Body of pancreas (tissue), 4 donors: ENCODE data around the gene CCL4L2. TPM values are rescaled to one million over a fixed set of nuclear protein-coding genes. Genes with fewer than 3 reads are reported as not detected.
"Not testable (repeated sequence)": the region's sequence is repeated elsewhere in the genome, so short reads cannot be mapped to it uniquely, and the experiment has no call there.

Experiments
- ATAC-seq: fragments of 150-250 bp; one replicate; pipeline ENCODE4 v1.9.1; 2016
- DNase-seq, 4 donors: peaks; one replicate each; pipeline ENCODE4 v3.0.0-alpha.2; 2019
- H3K27ac ChIP-seq, 4 donors: fragments of 200-600 bp; sonication (generic); 1 replicate in 3 of 4; 2 replicates in 1 of 4; pipeline versions ENCODE4 v1.5.1 to v1.6.1; 2016 to 2019; ENCODE audit warnings: mild to moderate bottlenecking in 1 of 4, mixed read lengths in 1 of 4, moderate library complexity in 1 of 4
- H3K27me3 ChIP-seq, 2 donors: fragments of 200-600 bp; sonication (generic); one replicate each; pipeline ENCODE4 v1.6.0; 2016; ENCODE audit warnings: mild to moderate bottlenecking in 1 of 2
- H3K36me3 ChIP-seq, 2 donors: fragments of 200-600 bp; sonication (generic); replicated peaks in 1 of 2; 2 replicates each; pipeline ENCODE4 v1.5.1; 2016; ENCODE audit warnings: low read depth in 2 of 2; ENCODE audit not compliant: insufficient read depth in 1 of 2
- H3K4me1 ChIP-seq: fragments of 200-600 bp; sonication (generic); one replicate; pipeline ENCODE4 v1.6.0; 2016
- H3K4me3 ChIP-seq, 2 donors: fragments of 200-600 bp; sonication (generic); 1 replicate in 1 of 2; 2 replicates in 1 of 2; pipeline ENCODE4 v1.5.1; 2016 to 2019
- H3K9me3 ChIP-seq, 3 donors: fragments of 200-600 bp; sonication (generic); 1 replicate in 2 of 3; 2 replicates in 1 of 3; pipeline ENCODE4 v1.5.1; 2016
- POLR2A ChIP-seq, 3 donors: fragments of 450-650 bp; IDR thresholded peaks; one replicate each; pipeline ENCODE4 v1.6.1; 2016; ENCODE audit warnings: antibody characterized with exemption in 3 of 3, mild to moderate bottlenecking in 2 of 3
- WGBS, 2 donors: methylation state at CpG; one replicate each; pipeline ENCODE4 v1.1.5; 2017; 5-methylcytosine and 5-hydroxymethylcytosine counted together
- intact Hi-C: fragments of 100-400 bp; cut with DNase I; formaldehyde crosslinking; loops from one replicate; pipeline ENCODE4 v1.15.1; 2023
- total RNA-seq, 2 donors: library from RNA; depleted of rRNA; stranded (reverse); fragments of >200 nt; gene quantifications; one replicate each; pipeline ENCODE4 v1.1.0, GENCODE V29; 2016
- TF ChIP-seq, protein P1 (sequence below), 7 experiments: fragments of 450-650 bp in 4 of 7; fragments of 200-600 bp in 3 of 7; sonication (generic) in 3 of 7; IDR thresholded peaks; one replicate each; pipeline ENCODE4 v1.5.1; 2016 to 2019; ENCODE audit warnings: antibody characterized with exemption in 7 of 7

CCL4L2 gene
- total RNA-seq, 2 donors from 2014 or later: not detected

DNA sequence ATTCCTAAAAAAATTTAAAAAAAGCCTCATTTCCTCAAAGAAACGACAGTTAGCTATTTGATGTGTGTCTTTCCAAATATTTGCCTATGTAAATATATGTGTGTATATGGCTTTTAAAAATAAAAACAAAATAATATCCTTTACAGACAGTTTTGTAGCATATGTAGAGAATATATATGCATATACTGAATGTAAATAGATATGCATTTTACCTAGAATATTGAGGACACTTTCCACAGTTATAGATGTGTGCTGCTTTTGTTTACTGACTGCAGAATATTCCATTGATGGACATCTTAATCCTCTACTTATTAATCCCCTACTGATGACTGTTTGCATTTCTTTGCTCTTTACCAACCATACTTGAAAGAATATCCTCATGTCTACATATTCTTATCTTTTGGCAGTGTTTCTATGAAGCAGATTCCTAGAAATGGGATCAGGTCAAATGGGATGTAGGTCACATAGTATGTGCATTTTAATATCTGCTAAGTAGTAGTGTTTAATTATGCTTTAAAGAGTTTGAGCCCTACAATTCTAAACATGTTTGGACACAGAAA is 17.6 kb upstream of the CCL4L2 start:
- ATAC-seq (no peak), DNase-seq (no peak)
- Histone ChIP-seq H3K4me1 (no peaks in the 10 kb centered on the region), H3K27me3 (no peaks in the 10 kb centered on the region), H3K9me3 (no peaks in the 10 kb centered on the region), H3K4me3 (no peak overlapping the region), H3K27ac (no peak overlapping the region), H3K36me3 (no peaks in the 10 kb centered on the region)
- no peak for TF ChIP-seq POLR2A (IDR thresholded peaks at IDR 0.05)
- TF ChIP-seq, protein P1, sequence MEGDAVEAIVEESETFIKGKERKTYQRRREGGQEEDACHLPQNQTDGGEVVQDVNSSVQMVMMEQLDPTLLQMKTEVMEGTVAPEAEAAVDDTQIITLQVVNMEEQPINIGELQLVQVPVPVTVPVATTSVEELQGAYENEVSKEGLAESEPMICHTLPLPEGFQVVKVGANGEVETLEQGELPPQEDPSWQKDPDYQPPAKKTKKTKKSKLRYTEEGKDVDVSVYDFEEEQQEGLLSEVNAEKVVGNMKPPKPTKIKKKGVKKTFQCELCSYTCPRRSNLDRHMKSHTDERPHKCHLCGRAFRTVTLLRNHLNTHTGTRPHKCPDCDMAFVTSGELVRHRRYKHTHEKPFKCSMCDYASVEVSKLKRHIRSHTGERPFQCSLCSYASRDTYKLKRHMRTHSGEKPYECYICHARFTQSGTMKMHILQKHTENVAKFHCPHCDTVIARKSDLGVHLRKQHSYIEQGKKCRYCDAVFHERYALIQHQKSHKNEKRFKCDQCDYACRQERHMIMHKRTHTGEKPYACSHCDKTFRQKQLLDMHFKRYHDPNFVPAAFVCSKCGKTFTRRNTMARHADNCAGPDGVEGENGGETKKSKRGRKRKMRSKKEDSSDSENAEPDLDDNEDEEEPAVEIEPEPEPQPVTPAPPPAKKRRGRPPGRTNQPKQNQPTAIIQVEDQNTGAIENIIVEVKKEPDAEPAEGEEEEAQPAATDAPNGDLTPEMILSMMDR (IDR thresholded peaks at IDR 0.05): no peak
- WGBS, 2 donors: 8 to 14% methylated on average over 1 of the region's 1 CpG
- intact Hi-C loops: no loop called here

DNA sequence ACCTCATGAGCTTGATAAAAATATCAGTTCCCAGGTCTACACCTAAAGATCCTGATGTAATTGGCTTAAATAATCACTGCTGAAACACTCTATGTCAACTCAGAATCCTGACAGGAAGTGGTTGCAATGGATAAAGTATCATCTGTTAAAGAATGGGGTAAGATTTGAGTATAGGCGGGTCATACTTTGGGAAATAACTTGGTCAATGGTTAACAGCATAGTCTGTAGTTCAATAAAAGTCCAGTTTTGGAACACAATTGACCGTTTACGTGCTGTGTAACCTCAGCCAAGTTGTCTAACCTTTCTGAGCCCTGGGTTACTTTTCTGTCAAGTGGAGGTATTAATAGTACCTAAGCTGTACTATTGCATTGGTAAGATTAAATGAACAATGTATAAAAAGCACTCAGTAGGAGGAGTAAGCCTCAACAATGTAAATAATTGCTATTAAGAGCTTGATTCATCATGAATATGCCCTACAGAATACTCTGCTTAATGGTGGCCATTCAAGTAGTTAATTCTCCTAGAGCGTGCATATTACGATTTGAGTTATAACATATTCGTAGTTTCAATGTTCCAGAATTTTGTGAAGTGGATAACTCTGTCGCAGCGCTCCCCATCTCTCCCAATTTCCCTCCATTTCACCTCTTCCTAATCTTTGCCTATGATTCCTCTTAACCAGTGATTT is 16.6 kb upstream of the CCL4L2 start:
- H3K4me1 ChIP-seq, ATAC-seq, intact Hi-C loops: not testable (repeated sequence)

DNA sequence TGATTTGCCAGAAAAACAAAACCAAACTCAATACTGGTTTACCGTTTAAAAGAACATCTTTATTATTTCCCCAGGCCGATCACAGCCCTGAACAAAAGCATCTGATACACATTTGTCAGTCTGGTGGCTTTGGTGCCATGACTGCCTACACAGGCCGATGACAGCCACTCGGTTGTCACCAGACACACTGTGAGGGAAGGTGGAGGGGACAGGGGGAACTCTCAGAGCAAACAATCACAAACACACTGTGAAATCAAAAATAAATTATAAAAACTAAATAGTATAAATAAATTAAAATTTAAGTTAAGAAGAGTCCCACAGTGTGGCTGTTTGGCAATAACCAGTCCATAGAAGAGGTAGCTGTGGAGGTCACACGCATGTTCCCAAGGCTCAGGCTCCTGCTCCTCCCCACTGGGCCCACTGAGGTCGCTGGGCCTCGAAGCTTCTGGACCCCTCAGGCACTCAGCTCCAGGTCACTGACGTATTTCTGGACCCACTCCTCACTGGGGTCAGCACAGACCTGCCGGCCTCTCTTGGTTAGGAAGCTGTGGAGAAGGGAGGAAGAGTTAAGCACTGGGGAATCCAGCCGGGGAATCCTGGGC is 15.9 kb upstream of the CCL4L2 start:
- H3K4me3 ChIP-seq, H3K4me1 ChIP-seq, H3K9me3 ChIP-seq, H3K36me3 ChIP-seq, intact Hi-C loops, DNase-seq, ATAC-seq, H3K27ac ChIP-seq, H3K27me3 ChIP-seq: not testable (repeated sequence)
- WGBS, 2 donors: 69 to 75% methylated on average over 8 to 10 of the region's 10 CpGs

More for the DNA sequence above, 16.6 kb upstream of the CCL4L2 start:
- DNase-seq, H3K27me3 ChIP-seq, H3K9me3 ChIP-seq, H3K27ac ChIP-seq, H3K36me3 ChIP-seq, H3K4me3 ChIP-seq: not testable (repeated sequence)
- 87 to 92% methylated on average over 6 of the region's 8 CpGs for WGBS, 2 donors

DNA sequence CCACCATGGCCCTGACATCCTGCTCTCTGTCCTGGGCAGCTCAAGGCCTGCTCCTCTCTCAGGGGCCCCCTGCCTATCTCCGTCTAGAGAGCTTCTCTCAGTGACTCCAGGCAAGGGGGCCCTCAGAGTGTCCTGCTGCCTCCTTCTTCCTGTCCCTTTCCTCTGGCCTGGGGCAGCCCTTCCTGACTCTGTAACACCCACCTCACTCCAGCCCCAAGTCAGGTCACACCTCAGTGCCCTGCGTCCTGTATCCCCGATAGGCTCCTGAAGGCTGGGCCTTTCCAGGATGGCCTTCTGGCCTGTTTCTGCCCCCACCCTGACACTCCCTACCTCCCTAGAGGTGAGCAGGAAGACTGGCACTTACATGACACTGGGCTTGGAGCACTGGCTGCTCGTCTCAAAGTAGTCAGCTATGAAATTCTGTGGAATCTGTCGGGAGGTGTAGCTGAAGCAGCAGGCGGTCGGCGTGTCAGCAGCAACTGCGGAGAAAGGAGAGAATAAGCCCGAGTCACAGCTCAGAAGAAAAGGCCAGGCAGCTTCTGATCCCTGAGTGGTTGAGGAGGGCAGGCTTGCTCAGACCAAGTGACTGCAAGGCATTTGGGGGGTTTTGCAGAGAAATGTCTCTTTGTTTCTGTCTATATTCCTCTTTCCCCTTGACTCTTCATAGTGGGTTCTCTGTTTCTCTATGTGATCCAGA is 15.3 kb upstream of the CCL4L2 start:
- no peak for TF ChIP-seq POLR2A (IDR thresholded peaks at IDR 0.05)
- TF ChIP-seq, protein P1 (IDR thresholded peaks at IDR 0.05): no peak
- Histone ChIP-seq H3K4me3 (no peak overlapping the region), H3K27me3 (no peaks in the 10 kb centered on the region), H3K4me1 (no peaks in the 10 kb centered on the region), H3K36me3 (no peaks in the 10 kb centered on the region), H3K9me3 (no peaks in the 10 kb centered on the region), H3K27ac (no peak overlapping the region)
- ATAC-seq: no peak
- intact Hi-C loops: no loop called here
- DNase-seq: no peak
- WGBS, 2 donors: 67 to 79% methylated on average over 10 of the region's 10 CpGs

DNA sequence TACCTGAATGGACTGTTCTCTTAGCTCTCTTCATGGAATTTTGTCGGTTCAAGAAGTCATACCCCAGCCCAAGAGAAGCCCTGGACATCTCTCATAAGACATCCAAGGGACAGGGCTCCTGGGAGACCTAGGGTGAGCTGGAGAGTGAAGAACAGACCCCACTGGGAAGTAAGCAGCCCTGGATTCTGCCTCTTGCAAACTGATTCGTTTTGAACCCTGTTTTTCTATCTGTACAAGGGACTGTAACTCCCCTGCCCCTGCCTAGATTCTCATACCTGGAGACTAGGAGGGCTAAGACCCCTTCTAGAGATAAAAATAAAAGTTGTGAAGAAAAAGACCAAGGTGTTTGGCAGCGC is 14.8 kb upstream of the CCL4L2 start:
- DNase-seq (no peak), ATAC-seq (no peak)
- Histone ChIP-seq H3K27ac (no peak overlapping the region), H3K4me1 (no peaks in the 10 kb centered on the region), H3K27me3 (no peaks in the 10 kb centered on the region), H3K36me3 (no peaks in the 10 kb centered on the region), H3K9me3 (no peaks in the 10 kb centered on the region), H3K4me3 (no peak overlapping the region)
- intact Hi-C loops: no loop called here
- 56 to 58% methylated on average over 3 of the region's 3 CpGs for WGBS, 2 donors
- TF ChIP-seq, protein P1 (IDR thresholded peaks at IDR 0.05): no peak
- no peak for TF ChIP-seq POLR2A (IDR thresholded peaks at IDR 0.05)
